HG03060 (cell line): ENCODE measurements around the gene ZBTB11.
"Not testable (repeated sequence)": the region's sequence is repeated elsewhere in the genome, so short reads cannot be mapped to it uniquely, and the experiment has no call there.

Source experiments
- ATAC-seq: cut with Tn5 transposase; IDR thresholded peaks from one replicate; pipeline ENCODE4 v1.9.1; 2021; ENCODE audit warnings: low read depth, moderate number of reproducible peaks; ENCODE audit not compliant: unreplicated experiment

The ZBTB11 gene

DNA sequence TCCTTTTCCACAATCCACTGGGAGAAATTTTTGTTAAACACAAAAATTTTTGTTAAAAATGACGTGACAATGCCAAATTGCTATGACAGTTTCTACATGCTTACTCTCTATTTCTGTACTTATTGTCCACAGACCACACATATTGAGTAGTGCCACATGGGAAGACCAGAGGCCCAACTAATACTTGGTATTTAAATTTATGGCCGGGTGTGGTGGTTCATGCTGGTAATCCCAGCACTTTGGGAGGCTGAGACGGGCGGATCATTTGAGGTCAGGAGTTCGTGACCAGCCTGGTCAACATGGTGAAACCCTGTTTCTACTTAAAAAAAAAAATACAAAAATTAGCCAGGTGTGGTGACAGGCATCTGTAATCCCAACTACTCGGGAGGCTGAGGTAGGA lies 20.3 kb downstream of the ZBTB11 start:
- ATAC-seq = no peak

DNA sequence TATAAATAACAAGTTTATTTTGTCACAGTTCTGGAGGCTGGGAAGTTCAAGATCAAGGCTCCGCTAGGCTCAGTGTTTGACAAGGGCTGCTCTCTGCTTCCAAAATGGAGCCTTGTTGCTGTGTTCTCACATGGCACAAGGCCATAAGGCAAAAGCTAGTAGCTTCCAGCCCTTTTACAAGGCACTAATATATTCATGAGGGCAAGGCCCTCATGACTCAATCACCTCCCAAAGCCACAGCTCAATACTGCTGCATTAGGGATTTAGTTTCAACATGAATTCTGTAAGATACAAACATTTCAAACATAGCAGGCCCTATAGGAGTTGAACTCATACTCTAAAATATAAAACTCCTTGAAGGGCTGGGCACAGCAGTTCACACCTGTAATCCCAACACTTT lies 30.2 kb downstream of the ZBTB11 start:
- ATAC-seq = no peak

DNA sequence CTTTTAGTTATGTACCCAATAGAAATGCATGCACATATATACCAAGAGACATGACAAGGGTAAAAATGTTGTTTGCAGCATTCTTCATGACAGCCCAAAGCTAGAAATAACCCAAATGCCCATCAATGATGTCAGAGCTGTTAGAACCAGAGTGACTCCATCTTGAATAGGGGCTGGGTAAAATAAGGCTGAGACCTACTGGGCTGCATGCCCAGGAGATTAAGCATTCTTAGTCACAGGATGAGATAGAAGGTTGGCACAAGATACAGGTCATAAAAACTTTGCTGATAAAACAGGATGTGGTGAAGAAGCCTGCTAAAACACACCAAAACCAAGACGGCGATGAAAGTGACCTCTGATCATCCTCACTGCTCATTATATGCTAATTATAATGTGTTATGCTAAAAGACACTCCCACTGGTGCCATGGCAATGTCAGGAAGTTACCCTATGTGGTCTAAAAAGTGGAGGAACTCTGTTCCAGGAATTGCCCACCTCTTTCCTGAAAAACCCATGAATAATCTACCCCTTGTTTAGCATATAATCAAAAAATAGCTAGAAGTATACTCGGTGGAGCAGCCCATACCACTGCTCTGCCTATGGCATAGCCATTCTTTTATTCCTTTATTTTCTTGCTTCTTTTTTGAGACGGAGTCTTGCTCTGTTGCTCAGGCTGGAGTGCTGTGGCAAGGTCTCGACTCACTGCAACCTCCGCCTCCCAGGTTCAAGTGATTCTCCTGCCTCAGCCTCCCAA lies 32.9 kb downstream of the ZBTB11 start:
- no peak for ATAC-seq

DNA sequence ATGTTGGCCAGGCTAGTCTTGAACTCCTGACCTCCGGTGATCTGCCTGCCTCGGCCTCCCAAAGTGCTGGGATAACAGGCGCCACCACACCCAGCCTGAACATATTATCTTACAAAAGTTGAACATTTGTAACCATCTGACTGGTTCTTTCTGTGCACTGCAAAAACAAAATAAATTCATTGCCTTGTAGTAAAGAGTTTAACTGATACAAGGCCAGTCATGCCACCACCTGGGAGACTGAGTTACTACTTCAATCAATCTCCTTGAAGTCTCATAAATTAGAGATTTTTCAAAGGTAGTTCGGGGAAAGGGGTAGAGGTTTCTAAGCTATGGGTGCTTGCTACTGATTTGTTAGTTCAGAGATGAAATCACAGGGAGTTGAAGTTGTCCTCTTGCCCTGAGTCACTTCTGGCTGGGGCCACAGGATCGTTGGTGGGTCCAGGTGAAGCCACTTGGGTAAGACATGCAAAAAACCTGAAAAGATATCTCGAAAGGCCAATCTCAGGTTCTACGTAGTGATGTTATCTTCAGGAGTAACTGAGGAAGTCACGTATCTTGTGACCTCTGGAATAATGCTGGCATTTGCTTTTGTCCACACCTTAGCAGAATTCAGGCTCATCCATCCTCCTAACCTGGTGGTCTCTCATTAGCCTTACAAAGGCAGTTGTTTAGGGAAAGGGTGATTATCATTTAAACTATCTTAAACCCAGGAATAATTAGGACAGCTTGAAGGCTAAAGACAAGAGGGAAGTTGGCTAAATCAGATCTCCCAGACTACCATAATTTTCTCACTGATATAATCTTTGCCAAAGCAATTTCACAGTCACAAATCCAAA lies 33.7 kb downstream of the ZBTB11 start:
- no peak for ATAC-seq

DNA sequence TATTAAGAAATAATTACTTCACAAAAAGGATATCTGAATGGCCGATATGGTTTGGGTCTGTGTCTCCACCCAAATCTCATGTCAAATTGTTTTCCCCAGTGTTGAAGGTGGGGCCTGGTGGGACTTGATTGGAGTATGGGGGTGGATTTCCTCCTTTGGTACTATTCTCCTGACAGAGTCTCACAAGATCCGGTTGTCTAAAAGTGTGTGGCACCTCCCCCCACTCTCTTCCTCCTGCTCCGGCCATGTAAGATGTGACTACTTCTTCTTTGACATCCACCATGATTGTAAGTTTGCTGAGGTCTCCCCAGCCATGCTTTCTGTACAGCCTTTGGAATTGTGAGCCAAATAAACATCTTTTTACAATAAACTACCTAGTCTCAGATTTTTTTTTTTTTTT lies 34.5 kb downstream of the ZBTB11 start:
- no peak for ATAC-seq

DNA sequence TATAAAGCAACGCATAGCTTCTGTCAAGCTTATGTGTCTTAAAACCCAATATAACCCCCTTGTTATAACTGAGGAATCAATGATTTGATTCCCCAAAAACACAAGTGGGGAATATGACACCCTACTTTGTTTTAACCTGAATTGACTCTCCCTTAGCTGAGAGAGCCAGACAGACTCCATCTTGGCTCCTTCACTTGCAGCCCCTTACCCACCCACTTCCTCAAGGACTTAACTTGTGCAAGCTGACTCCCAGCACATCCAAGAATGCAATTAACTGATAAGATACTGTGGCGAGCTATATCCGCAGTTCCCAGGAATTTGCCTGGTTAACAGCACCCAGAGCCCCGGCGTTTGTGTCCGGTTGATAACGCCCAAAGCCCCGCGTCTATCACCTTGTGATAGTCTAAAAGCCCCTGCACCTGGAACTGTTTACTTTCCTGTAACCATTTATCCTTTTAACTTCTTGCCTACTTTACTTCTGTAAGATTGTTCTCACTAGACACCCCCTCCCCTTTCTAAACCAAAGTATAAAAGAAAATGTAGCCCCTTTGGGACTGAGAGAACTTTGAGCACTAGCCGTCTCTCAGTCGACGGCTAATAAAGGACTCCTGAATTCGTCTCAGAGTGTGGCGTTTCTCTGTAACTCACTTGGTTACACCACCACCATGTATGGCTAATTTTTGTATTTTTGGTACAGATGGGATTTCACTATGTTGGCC lies 35.4 kb downstream of the ZBTB11 start:
- not testable (repeated sequence) for ATAC-seq

GRCh38 chr3:101640256-101640655 lies 36.7 kb downstream of the ZBTB11 start:
- no peak for ATAC-seq

GRCh38 chr3:101639280-101639963 lies 37.5 kb downstream of the ZBTB11 start:
- no peak for ATAC-seq

DNA sequence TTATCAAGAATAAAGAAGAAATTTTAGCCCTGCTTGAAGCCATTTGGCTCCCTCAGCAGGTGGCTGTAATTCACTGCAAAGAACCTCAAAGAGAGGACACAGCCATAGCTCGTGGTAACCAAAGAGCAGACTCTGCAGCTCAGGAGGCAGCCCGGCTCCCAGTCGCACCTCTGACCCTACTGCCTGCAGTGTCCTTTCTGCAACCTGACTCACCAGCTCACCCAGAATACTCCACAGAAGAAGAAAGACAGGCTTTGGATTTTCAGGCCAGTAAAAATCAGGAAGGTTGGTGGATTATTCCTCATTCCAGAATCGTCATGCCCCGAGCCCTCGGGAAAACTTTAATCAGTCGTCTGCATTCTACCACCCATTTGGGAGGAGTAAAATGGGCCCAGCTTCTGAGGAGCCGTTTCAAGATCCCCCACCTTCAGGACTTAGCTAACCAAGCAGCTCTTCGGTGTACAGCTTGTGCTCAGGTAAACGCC lies 38.6 kb downstream of the ZBTB11 start:
- no peak for ATAC-seq

GRCh38 chr3:101637451-101637850 lies 39.5 kb downstream of the ZBTB11 start:
- no peak for ATAC-seq

- ATAC-seq = peak; percentile 60
Measured at GRCh38 chr3:101635954-101636798, 40.8 kb downstream of the ZBTB11 start.

GRCh38 chr3:101635345-101635744 lies 41.6 kb downstream of the ZBTB11 start:
- ATAC-seq = no peak

DNA sequence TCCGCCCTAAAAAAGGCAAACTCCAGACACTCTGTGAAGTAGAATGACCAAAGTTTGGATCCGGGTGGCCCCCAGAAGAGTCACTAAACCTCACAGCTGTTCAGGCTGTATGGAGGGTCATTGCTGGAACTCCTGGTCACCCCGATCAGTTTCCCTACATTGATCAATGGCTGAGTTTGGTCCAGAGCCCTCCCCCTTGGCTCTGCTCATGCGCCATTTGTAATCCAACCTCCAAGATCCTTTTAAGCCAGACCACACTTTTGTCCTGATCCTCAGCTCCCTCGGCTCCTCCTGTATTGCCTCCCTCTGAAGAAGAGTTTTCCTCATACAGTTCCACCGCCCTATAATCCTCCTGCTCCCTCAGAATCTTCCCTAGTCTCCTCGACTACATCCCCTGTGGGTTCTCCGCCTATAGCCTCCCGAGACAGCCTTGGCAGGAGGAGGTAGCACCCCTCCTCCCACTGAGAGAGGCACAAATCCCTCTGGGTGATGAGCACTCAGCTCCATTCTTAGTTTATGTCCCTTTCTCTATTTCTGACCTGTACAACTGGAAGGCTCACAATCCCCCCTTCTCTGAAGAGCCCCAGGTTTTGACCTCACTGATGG lies 42.2 kb downstream of the ZBTB11 start:
- ATAC-seq = no peak

DNA sequence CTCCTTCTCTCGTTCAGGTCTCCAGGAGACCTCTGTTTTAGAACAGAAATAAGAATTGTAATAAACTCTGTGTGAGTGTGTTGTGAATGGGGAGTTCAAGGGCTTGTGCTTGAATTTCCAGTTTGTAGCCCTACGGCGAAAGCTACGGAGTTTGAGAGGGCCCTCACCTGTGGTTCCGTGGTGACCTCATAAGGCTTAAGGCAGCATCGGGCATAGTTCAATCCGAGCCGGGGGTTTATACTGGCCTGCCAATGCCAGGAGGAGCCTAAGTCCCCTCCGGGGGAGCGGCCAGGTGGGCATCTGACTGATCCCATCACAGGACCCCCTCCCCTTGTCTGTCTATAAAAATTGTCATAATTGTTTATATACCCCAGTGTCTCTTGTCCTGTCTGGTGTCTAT lies 43.7 kb downstream of the ZBTB11 start:
- no peak for ATAC-seq

GRCh38 chr3:101632586-101632985 lies 44.3 kb downstream of the ZBTB11 start:
- no peak for ATAC-seq

- ATAC-seq = not testable (repeated sequence)
Measured at GRCh38 chr3:101631959-101632358, 45.0 kb downstream of the ZBTB11 start.

DNA sequence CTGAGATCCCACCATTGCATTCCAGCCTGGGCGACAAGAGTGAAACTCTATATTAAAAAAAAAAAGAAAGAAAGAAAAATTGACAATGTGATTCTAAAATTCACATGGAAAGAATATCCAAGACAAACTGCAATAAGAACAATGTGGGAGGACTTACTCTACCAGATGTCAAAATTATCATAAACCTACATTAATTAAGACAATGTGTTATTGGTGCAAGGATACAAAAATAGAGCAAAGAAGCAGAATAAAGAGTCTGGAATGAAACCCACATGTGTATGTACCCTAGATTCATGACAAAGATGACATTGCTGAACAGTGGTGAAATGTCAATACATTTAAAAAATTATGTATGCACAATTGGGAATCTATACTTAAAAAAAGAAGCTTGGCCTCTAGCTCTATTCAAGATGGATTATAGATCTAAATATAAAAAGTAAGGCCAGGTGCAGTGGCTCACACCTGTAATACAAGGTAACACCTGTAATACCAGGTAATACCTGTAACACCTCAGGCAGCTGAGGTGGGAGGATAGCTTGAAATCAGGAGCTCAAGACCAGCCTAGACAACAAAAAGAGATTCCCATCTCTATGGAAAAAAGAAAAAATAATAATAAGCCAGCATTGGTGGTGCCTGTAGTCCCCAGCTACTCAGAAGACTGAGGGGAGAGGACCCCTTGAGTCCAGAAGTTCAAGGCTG lies 45.7 kb downstream of the ZBTB11 start:
- no peak for ATAC-seq

GRCh38 chr3:101629219-101629618 lies 47.7 kb downstream of the ZBTB11 start:
- no peak for ATAC-seq

DNA sequence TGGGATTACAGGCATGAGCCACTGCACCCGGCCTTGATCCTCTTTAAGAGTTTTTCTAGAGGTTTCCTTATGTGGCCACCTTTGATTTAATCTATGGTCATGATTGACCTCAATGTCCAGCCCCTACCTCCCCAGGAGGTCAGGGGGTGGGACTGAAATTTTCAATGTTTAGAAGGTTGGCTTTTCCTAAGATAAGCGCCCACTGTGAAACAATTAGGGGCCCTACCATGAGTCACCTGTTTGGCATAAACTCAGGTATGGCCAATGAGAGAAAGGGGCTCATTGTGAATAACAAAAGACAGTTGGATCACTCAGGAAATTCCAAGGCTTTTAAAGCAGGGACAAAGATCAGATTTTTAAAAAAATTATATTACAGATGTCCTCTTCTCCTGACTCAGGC lies 51.1 kb downstream of the ZBTB11 start:
- ATAC-seq = no peak
